Measurements from ENCODE around the gene LCN2.
"Not testable (repeated sequence)": the region's sequence is repeated elsewhere in the genome, so short reads cannot be mapped to it uniquely, and the experiment has no call there.

The LCN2 gene

GRCh38 chr9:128124451-128124850, 24.8 kb upstream of the LCN2 start:
- TF ChIP-seq, protein P1, sequence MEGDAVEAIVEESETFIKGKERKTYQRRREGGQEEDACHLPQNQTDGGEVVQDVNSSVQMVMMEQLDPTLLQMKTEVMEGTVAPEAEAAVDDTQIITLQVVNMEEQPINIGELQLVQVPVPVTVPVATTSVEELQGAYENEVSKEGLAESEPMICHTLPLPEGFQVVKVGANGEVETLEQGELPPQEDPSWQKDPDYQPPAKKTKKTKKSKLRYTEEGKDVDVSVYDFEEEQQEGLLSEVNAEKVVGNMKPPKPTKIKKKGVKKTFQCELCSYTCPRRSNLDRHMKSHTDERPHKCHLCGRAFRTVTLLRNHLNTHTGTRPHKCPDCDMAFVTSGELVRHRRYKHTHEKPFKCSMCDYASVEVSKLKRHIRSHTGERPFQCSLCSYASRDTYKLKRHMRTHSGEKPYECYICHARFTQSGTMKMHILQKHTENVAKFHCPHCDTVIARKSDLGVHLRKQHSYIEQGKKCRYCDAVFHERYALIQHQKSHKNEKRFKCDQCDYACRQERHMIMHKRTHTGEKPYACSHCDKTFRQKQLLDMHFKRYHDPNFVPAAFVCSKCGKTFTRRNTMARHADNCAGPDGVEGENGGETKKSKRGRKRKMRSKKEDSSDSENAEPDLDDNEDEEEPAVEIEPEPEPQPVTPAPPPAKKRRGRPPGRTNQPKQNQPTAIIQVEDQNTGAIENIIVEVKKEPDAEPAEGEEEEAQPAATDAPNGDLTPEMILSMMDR (IDR thresholded peaks at IDR 0.05; ENCODE audit: insufficient read depth, missing control alignments), result no peak
- DNase-seq (ENCODE audit: insufficient read length, low spot score) (no peak), FAIRE-seq (no peak)

DNA sequence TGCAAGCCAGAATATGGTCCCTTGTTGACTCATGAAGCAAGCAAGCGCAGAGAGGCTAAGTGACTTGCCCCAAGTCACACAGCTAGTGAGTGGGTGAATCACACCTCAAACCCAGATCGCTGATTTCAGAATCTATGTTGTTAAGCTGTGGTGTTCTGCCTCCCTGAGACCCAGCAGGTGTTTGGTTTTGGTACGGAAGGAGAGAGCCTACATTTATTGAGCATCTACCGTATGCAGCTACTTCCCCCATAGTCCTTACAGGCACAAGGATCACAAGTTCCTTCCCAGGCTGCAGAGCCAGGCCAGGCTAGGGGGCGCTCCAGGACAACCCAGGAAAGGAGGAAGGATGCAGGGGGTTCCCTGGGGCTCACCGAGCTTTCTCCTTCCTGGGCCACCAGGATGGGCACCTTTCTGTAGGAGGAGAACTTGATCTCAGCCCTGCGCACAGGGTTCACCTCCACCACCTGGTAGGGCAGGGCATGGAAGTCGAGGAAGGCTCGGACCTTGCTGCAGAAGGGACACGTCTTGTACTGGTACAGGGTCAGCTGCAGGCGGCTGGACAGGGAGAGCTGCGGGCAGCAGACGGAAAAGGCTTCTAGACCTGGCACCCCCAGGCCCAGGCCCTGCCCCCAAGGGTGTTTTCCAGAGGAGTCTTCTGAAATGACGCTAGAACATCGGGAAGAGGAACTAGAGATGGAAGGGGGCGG, 24.2 kb upstream of the LCN2 start:
- no peak for FAIRE-seq
- no peak for DNase-seq (ENCODE audit: insufficient read length, low spot score)
- TF ChIP-seq, protein P1 (IDR thresholded peaks at IDR 0.05; ENCODE audit: insufficient read depth, missing control alignments), result peak; percentile 78

DNA sequence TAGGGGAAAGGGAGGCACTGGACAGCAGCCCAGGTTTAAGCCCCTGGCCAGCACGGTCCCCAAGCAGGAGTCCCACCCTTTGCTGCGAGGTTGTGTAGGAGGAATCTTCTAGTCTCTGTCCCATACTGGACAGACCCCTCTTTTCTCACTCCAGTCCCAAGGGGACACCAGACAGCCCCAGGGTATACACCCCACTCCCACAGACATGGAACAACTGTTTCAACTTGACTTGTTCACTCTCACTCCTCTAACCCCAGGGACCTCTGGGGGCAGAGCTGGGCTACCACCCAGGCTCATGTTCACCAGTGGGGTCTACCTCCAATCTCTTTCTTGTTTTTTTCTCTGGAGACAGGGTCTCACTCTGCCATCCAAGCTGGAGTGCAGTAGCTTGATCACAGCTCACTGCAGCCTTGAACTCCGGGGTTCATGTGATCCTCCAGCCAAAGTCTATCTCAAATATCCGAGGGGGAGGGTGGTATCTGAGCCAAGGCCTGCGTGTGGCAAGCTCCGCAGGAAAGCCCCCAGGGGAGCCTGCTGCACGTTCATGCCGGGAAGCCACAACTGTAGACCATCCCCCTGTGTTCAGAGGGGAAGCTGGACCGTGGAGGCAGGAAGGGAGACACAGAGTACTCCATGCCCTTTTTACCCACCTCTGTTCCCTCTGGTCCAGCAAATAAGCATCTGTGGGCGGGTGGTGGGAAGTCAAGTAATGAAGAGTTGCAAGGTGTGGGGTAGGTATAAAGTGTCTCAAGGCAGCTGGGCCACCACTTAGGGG, 23.5 kb upstream of the LCN2 start:
- TF ChIP-seq, protein P1 (IDR thresholded peaks at IDR 0.05; ENCODE audit: insufficient read depth, missing control alignments), result no peak
- DNase-seq (ENCODE audit: insufficient read length, low spot score) (no peak), FAIRE-seq (no peak)

GRCh38 chr9:128127568-128127989, 21.7 kb upstream of the LCN2 start, which contains the start of gene PTGES2:
Gene PTGES2 (minus strand): TSS chr9:128127729. CDS start chr9:128127717, 12 bp downstream.
- TF ChIP-seq, protein P1 (IDR thresholded peaks at IDR 0.05; ENCODE audit: insufficient read depth, missing control alignments), result no peak
- DNase-seq (ENCODE audit: insufficient read length, low spot score) (no peak), FAIRE-seq (no peak)

- TF ChIP-seq, protein P1 (IDR thresholded peaks at IDR 0.05; ENCODE audit: insufficient read depth, missing control alignments), result no peak
- DNase-seq (ENCODE audit: insufficient read length, low spot score) (no peak), FAIRE-seq (no peak)
These were observed 21.0 kb upstream of the LCN2 start for GRCh38 chr9:128127990-128128835.

GRCh38 chr9:128128836-128129590, 20.2 kb upstream of the LCN2 start:
- FAIRE-seq (no peak), DNase-seq (ENCODE audit: insufficient read length, low spot score) (no peak)
- TF ChIP-seq, protein P1 (IDR thresholded peaks at IDR 0.05; ENCODE audit: insufficient read depth, missing control alignments), result no peak

DNA sequence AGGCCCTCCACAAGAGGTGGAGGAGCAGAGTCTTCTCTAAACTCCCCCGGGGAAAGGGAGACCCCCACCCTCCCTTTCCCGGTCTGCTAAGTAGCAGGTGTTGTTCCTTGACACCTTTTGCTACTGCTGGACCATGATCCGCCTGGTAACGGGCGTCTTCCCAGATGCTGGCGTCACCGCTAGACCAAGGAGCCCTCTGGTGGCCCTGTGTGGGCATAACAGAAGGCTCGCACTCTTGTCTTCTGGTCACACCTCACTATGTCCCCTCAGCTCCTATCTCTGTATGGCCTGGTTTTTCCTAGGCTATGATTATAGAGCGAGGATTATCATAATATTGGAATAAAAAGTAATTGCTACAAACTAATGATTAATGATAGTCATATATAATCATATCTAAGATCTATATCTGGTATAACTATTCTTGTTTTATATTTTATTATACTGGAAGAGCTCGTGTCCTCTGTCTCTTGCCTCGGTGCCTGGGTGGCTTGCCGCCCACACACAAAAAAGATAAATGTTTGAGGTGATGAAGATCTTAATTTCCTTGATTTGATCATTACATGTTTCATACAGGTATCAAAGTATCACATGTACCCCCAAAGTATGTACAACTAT, 19.2 kb upstream of the LCN2 start:
- DNase-seq (ENCODE audit: insufficient read length, low spot score); FAIRE-seq: not testable (repeated sequence)

GRCh38 chr9:128130651-128131050, 18.6 kb upstream of the LCN2 start:
- FAIRE-seq; DNase-seq (ENCODE audit: insufficient read length, low spot score): not testable (repeated sequence)

DNA sequence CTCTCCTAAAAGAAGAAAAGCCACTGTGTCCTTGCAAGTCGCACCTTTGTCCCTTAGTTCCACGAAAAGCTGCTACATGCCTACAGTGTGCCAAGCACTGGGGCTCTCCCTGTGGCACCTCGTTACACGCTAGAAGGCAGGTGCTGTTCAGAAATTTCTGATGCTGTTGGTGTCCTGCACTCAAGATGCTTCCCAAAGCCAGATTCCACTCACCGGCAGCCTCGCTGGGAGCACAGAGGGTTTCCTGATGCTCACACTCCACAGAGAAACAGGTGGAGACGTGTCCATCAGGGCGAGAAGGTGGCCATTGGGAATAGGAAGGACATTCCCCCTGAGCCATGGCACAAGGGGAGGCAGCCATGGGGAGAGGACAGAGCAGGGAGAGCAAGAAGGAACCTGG, 17.9 kb upstream of the LCN2 start:
- FAIRE-seq; DNase-seq (ENCODE audit: insufficient read length, low spot score): not testable (repeated sequence)

DNA sequence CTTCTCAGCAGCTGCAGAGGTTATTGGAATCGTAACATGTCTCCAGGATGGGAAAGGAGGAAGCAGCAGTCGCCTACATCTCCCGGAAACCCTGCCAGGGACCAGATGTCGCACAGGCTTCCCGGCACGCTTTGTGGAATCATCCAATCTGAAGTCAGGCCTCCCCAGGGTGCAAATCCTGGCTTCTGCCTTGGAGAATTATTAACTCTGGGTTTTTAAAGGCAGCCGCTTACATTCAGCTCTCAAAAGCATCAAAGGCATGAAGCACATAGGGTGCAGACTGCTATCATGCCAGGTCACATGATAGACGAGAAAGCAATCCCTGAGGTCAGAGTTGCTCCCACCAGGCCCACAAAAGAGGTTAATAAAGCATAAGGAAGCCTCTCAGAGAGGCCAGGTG, 17.1 kb upstream of the LCN2 start:
- DNase-seq (ENCODE audit: insufficient read length, low spot score), result not testable (repeated sequence)

More for the DNA sequence above, 17.1 kb upstream of the LCN2 start:
- not testable (repeated sequence) for FAIRE-seq

Data from D721Med (cell line).